ENCODE results near the gene CSMD2. TPM values are rescaled to one million over a fixed set of nuclear protein-coding genes. Genes with fewer than 3 reads are reported as not detected.

CSMD2 gene
- total RNA-seq, 3 donors from 2014 or later, result 0.12 to 0.41 (median 0.28) TPM

DNA sequence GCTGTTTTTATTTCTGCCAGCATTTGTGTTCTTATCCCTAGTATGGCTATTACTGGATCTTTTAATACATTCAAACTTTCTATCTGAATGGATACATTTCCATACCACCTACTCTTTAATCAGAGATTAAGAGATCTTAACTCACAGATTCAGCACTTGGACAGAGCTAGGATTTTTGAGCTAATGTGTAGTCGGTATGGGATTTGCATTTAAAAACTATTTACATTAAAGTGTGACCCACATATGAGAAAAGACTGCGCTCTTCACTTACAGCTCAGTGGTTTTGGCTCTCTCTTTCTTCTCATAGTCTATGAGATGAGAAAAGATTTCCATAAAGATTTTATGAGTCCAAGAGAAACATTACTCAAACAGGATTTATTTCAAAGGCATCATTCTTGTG, 284.7 kb downstream of the CSMD2 start:
- H3K36me3 ChIP-seq (ENCODE audit: low read depth), result no peaks in the 10 kb centered on the region
- no peak overlapping the region for H3K4me3 ChIP-seq
- no peaks in the 10 kb centered on the region for H3K4me1 ChIP-seq (ENCODE audit: low read depth)
- H3K9me3 ChIP-seq, result no peaks in the 10 kb centered on the region
- ATAC-seq, result no peak
- no peak for DNase-seq
- intact Hi-C loops (cut with DNase I, micrococcal nuclease), result no loop called here
- TF ChIP-seq, protein P1, sequence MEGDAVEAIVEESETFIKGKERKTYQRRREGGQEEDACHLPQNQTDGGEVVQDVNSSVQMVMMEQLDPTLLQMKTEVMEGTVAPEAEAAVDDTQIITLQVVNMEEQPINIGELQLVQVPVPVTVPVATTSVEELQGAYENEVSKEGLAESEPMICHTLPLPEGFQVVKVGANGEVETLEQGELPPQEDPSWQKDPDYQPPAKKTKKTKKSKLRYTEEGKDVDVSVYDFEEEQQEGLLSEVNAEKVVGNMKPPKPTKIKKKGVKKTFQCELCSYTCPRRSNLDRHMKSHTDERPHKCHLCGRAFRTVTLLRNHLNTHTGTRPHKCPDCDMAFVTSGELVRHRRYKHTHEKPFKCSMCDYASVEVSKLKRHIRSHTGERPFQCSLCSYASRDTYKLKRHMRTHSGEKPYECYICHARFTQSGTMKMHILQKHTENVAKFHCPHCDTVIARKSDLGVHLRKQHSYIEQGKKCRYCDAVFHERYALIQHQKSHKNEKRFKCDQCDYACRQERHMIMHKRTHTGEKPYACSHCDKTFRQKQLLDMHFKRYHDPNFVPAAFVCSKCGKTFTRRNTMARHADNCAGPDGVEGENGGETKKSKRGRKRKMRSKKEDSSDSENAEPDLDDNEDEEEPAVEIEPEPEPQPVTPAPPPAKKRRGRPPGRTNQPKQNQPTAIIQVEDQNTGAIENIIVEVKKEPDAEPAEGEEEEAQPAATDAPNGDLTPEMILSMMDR (IDR thresholded peaks at IDR 0.05), result no peak

DNA sequence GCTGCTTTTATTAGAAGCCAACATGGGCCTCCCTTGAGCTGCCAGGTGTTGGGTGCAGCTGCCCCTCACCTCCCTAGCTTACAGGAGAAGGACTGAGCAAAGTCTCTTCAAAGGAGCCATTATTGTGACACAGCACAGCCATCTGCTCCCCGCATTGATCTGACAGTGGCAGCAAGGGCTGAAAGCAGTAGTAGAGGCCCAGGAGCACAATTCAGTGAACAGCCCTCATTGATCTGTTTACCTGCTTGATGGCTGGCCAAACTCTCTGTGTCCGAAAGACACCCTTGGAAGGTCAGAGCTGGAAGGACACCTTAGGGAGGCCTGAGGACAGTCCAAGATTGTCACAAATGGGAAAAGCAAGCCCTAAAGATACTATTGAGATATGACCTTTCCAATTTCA, 286.6 kb downstream of the CSMD2 start:
- TF ChIP-seq, protein P1 (IDR thresholded peaks at IDR 0.05), result no peak
- Histone ChIP-seq H3K9me3 (no peaks in the 10 kb centered on the region), H3K4me1 (ENCODE audit: low read depth) (no peaks in the 10 kb centered on the region), H3K36me3 (ENCODE audit: low read depth) (no peaks in the 10 kb centered on the region), H3K4me3 (no peak overlapping the region)
- no peak for ATAC-seq
- intact Hi-C loops (cut with DNase I, micrococcal nuclease), result no loop called here
- DNase-seq, result no peak

DNA sequence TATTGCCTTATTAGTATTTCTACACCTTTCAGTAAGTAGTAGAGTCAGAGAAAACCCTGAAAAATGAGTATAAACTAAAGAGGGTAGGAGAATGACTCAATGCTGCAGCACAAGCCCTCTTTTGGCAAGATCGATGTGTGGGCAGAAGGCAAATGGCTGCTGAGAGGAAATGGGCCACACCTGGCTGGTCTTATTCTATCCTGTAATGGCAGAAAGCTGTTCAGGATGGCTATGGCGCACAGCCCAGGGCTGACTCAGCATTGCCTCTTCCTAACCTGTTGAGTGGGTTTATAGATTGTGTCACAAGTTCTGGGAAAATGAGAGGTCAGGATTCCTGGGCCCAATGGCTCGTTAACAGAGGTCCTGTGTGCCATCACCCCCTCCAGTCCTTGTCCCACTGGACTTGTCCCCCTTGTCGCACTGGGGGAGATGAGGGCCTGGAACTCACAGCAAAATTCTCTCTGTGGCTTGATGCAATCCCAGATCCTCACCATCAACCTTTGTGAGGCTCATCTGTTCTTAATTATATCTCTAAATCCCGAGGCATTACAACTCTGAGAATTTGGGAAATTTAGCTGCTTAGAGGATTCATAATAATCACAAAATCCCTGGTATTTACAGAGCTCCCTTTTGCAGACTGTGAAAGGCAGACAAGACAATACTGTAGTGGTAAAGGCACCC, 287.9 kb downstream of the CSMD2 start:
- ATAC-seq, result no peak
- Histone ChIP-seq H3K4me3 (no peak overlapping the region), H3K36me3 (ENCODE audit: low read depth) (no peaks in the 10 kb centered on the region), H3K9me3 (no peaks in the 10 kb centered on the region), H3K4me1 (ENCODE audit: low read depth) (no peaks in the 10 kb centered on the region)
- intact Hi-C loops (cut with DNase I, micrococcal nuclease), result no loop called here
- TF ChIP-seq, protein P1 (IDR thresholded peaks at IDR 0.05), result no peak
- DNase-seq, result peak in 1 of 3 donors; percentile 55

DNA sequence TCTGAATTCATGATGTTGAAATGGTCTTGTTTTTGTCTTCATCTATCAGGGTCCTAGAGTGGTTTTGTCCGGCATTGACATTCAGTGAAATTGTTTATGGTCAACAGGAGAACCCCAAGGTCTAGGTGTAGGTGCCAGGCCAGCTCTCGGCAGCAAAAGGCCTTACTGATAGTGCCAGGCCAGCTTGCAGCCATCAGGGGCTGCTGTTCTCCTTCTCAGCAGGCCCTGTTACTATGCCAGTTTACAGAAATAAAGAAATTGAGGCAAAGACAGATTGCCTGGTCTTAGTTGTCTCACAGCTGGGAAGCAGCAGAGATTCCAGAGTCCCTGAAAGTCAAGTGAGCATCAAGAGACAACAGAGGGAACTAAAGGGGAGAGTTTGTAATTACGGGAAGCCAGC, 289.2 kb downstream of the CSMD2 start:
- no peaks in the 10 kb centered on the region for H3K9me3 ChIP-seq
- H3K4me1 ChIP-seq (ENCODE audit: low read depth), result no peaks in the 10 kb centered on the region
- TF ChIP-seq, protein P1 (IDR thresholded peaks at IDR 0.05), result no peak
- H3K4me3 ChIP-seq, result no peak overlapping the region
- no peaks in the 10 kb centered on the region for H3K36me3 ChIP-seq (ENCODE audit: low read depth)
- DNase-seq, result no peak
- intact Hi-C loops (cut with DNase I, micrococcal nuclease), result no loop called here
- ATAC-seq, result no peak

- ATAC-seq, result no peak
- no peak overlapping the region for H3K4me3 ChIP-seq
- TF ChIP-seq, protein P1 (IDR thresholded peaks at IDR 0.05), result no peak
Observed at GRCh38 chr1:33874636-33875035, 290.4 kb downstream of the CSMD2 start.

GRCh38 chr1:33872683-33873082, 292.3 kb downstream of the CSMD2 start:
- intact Hi-C loops (cut with DNase I, micrococcal nuclease), result no loop called here
- no peaks in the 10 kb centered on the region for H3K9me3 ChIP-seq
- no peaks in the 10 kb centered on the region for H3K36me3 ChIP-seq (ENCODE audit: low read depth)
- H3K4me1 ChIP-seq (ENCODE audit: low read depth), result no peaks in the 10 kb centered on the region
- DNase-seq (no peak), ATAC-seq (no peak)
- no peak overlapping the region for H3K4me3 ChIP-seq
- TF ChIP-seq, protein P1 (IDR thresholded peaks at IDR 0.05), result no peak

More at GRCh38 chr1:33874636-33875035, 290.4 kb downstream of the CSMD2 start:
- no peaks in the 10 kb centered on the region for H3K4me1 ChIP-seq (ENCODE audit: low read depth)
- H3K36me3 ChIP-seq (ENCODE audit: low read depth), result no peaks in the 10 kb centered on the region
- no peaks in the 10 kb centered on the region for H3K9me3 ChIP-seq
- intact Hi-C loops (cut with DNase I, micrococcal nuclease), result no loop called here
- DNase-seq, result no peak

Data from mucosa of descending colon (tissue), 3 donors.